Measurements from ENCODE around the gene EP400.

EP400 gene

GRCh38 chr12:131902332-131903241 is 47.2 kb upstream of the EP400 start:
- Histone ChIP-seq H3K23ac (ENCODE audit: low read depth, low read length, poor library complexity) (peak overlapping the region; percentile 17), H3K4me2 (ENCODE audit: insufficient read depth, low read length, poor library complexity, severe bottlenecking) (no peak overlapping the region), H3K4me3 (ENCODE audit: low read length in 2 of 2) (peak overlapping the region in 1 of 2 donors; percentile 54), H3K36me3 (replicated peaks in 1 of 2; ENCODE audit: control insufficient read depth in 2 of 2, insufficient read depth in 2 of 2, low read length in 2 of 2) (peaks cover 6 to 44% of the 10 kb centered on the region in 2 donors), H2BK12ac (ENCODE audit: low read length) (no peak overlapping the region), H3K79me1 (ENCODE audit: low read depth, low read length) (peaks cover 44% of the 10 kb centered on the region), H3K27me3 (ENCODE audit: control insufficient read depth in 3 of 3, insufficient read depth in 3 of 3, low read depth in 1 of 3, low read length in 3 of 3) (peaks cover 0 to 2% (median 0%) of the 10 kb centered on the region in 3 experiments), H3K14ac (ENCODE audit: low read length) (no peak overlapping the region), H3K9ac (ENCODE audit: low read depth, low read length, poor library complexity) (no peak overlapping the region), H2AFZ (ENCODE audit: low read length) (no peak overlapping the region), H2BK120ac (ENCODE audit: low read depth, low read length) (peak overlapping the region; percentile 14), H2BK15ac (ENCODE audit: low read length) (no peak overlapping the region), H3K4ac (ENCODE audit: low read length) (no peak overlapping the region), H3K4me1 (ENCODE audit: control insufficient read depth in 2 of 2, insufficient read depth in 1 of 2, low read depth in 1 of 2, low read length in 2 of 2) (peaks cover 0 to 6% of the 10 kb centered on the region in 2 donors), H3K27ac (replicated peaks; ENCODE audit: low read length) (no peak overlapping the region), H2AK5ac (ENCODE audit: low read depth, low read length) (no peak overlapping the region), H4K8ac (ENCODE audit: low read depth, low read length) (no peak overlapping the region), H2BK5ac (ENCODE audit: low read length) (peak overlapping the region; percentile 77), H4K91ac (ENCODE audit: low read depth, low read length, poor library complexity) (no peak overlapping the region), H3K18ac (ENCODE audit: low read length) (no peak overlapping the region), H3K9me3 (replicated peaks in 1 of 2; ENCODE audit: control insufficient read depth in 2 of 2, insufficient read depth in 1 of 2, low read depth in 1 of 2, low read length in 2 of 2) (no peaks in the 10 kb centered on the region)
- no peak for DNase-seq (ENCODE audit: low spot score)
- no CpG with 5 or more reads among the region's 25 CpGs for WGBS, 2 donors (ENCODE audit: extremely low coverage in 2 of 2, insufficient read length in 2 of 2, insufficient replicate concordance in 1 of 2)

- H3K14ac ChIP-seq (ENCODE audit: low read length) = no peak overlapping the region
- H3K23ac ChIP-seq (ENCODE audit: low read depth, low read length, poor library complexity) = peak overlapping the region; percentile 17
- no peak overlapping the region for H2BK120ac ChIP-seq (ENCODE audit: low read depth, low read length)
- H3K4me3 ChIP-seq (ENCODE audit: low read length in 2 of 2) = peak overlapping the region in 1 of 2 donors; percentile 54
- peaks cover 47% of the 10 kb centered on the region for H3K79me1 ChIP-seq (ENCODE audit: low read depth, low read length)
- H2BK12ac ChIP-seq (ENCODE audit: low read length) = no peak overlapping the region
- no peak overlapping the region for H3K9ac ChIP-seq (ENCODE audit: low read depth, low read length, poor library complexity)
- peaks cover 0 to 2% (median 0%) of the 10 kb centered on the region in 3 experiments for H3K27me3 ChIP-seq (ENCODE audit: control insufficient read depth in 3 of 3, insufficient read depth in 3 of 3, low read depth in 1 of 3, low read length in 3 of 3)
- no peak overlapping the region for H3K27ac ChIP-seq (replicated peaks; ENCODE audit: low read length)
- H2BK15ac ChIP-seq (ENCODE audit: low read length) = no peak overlapping the region
- no peak for DNase-seq (ENCODE audit: low spot score)
- H4K8ac ChIP-seq (ENCODE audit: low read depth, low read length) = no peak overlapping the region
- H3K36me3 ChIP-seq (replicated peaks in 1 of 2; ENCODE audit: control insufficient read depth in 2 of 2, insufficient read depth in 2 of 2, low read length in 2 of 2) = peaks cover 3 to 35% of the 10 kb centered on the region in 2 donors
- H3K4me1 ChIP-seq (ENCODE audit: control insufficient read depth in 2 of 2, insufficient read depth in 1 of 2, low read depth in 1 of 2, low read length in 2 of 2) = peaks cover 0 to 6% of the 10 kb centered on the region in 2 donors
- no peak overlapping the region for H4K91ac ChIP-seq (ENCODE audit: low read depth, low read length, poor library complexity)
- H2AK5ac ChIP-seq (ENCODE audit: low read depth, low read length) = peak overlapping the region; percentile 61
- H2AFZ ChIP-seq (ENCODE audit: low read length) = no peak overlapping the region
- H3K18ac ChIP-seq (ENCODE audit: low read length) = peak overlapping the region; percentile 4
- H2BK5ac ChIP-seq (ENCODE audit: low read length) = peak overlapping the region; percentile 77
- no CpG with 5 or more reads among the region's 13 CpGs for WGBS, 2 donors (ENCODE audit: extremely low coverage in 2 of 2, insufficient read length in 2 of 2, insufficient replicate concordance in 1 of 2)
- no peak overlapping the region for H3K4ac ChIP-seq (ENCODE audit: low read length)
- H3K4me2 ChIP-seq (ENCODE audit: insufficient read depth, low read length, poor library complexity, severe bottlenecking) = no peak overlapping the region
- no peaks in the 10 kb centered on the region for H3K9me3 ChIP-seq (replicated peaks in 1 of 2; ENCODE audit: control insufficient read depth in 2 of 2, insufficient read depth in 1 of 2, low read depth in 1 of 2, low read length in 2 of 2)
Observed at GRCh38 chr12:131903270-131904255, 46.2 kb upstream of the EP400 start.

- Histone ChIP-seq H3K18ac (ENCODE audit: low read length) (no peak overlapping the region), H2BK12ac (ENCODE audit: low read length) (no peak overlapping the region), H3K27ac (replicated peaks; ENCODE audit: low read length) (no peak overlapping the region), H2AK5ac (ENCODE audit: low read depth, low read length) (no peak overlapping the region), H4K91ac (ENCODE audit: low read depth, low read length, poor library complexity) (no peak overlapping the region), H4K8ac (ENCODE audit: low read depth, low read length) (peak overlapping the region; percentile 17), H3K9me3 (replicated peaks in 1 of 2; ENCODE audit: control insufficient read depth in 2 of 2, insufficient read depth in 1 of 2, low read depth in 1 of 2, low read length in 2 of 2) (no peaks in the 10 kb centered on the region), H3K4ac (ENCODE audit: low read length) (no peak overlapping the region), H3K23ac (ENCODE audit: low read depth, low read length, poor library complexity) (no peak overlapping the region), H3K14ac (ENCODE audit: low read length) (no peak overlapping the region), H2BK120ac (ENCODE audit: low read depth, low read length) (no peak overlapping the region), H3K4me2 (ENCODE audit: insufficient read depth, low read length, poor library complexity, severe bottlenecking) (no peak overlapping the region), H3K4me1 (ENCODE audit: control insufficient read depth in 2 of 2, insufficient read depth in 1 of 2, low read depth in 1 of 2, low read length in 2 of 2) (peaks cover 0 to 6% of the 10 kb centered on the region in 2 donors), H3K9ac (ENCODE audit: low read depth, low read length, poor library complexity) (no peak overlapping the region), H2AFZ (ENCODE audit: low read length) (no peak overlapping the region), H3K36me3 (replicated peaks in 1 of 2; ENCODE audit: control insufficient read depth in 2 of 2, insufficient read depth in 2 of 2, low read length in 2 of 2) (peaks cover 3 to 36% of the 10 kb centered on the region in 2 donors), H3K4me3 (ENCODE audit: low read length in 2 of 2) (no peak overlapping the region), H3K27me3 (ENCODE audit: control insufficient read depth in 3 of 3, insufficient read depth in 3 of 3, low read depth in 1 of 3, low read length in 3 of 3) (peaks cover 0 to 2% (median 0%) of the 10 kb centered on the region in 3 experiments), H2BK5ac (ENCODE audit: low read length) (no peak overlapping the region), H2BK15ac (ENCODE audit: low read length) (no peak overlapping the region), H3K79me1 (ENCODE audit: low read depth, low read length) (peaks cover 49% of the 10 kb centered on the region)
- DNase-seq (ENCODE audit: low spot score) = no peak
- WGBS, 2 donors (ENCODE audit: extremely low coverage in 2 of 2, insufficient read length in 2 of 2, insufficient replicate concordance in 1 of 2) = no CpG with 5 or more reads among the region's 5 CpGs
Observed at GRCh38 chr12:131904346-131904745, 45.4 kb upstream of the EP400 start.
